MM.1S (cell line): Measurements from ENCODE around the gene KCNIP3.

Experiments
- DNase-seq: peaks from one replicate; pipeline ENCODE4 v3.0.0-alpha.2; 2015
- H2AFZ ChIP-seq: fragments of 300-600 bp; sonication (generic); 2 replicates; pipeline ENCODE4 v1.6.0; 2016; ENCODE audit warnings: antibody characterized with exemption, low read length
- H3F3A ChIP-seq: fragments of 300-600 bp; sonication (generic); 2 replicates; pipeline ENCODE4 v1.6.1; 2016; ENCODE audit warnings: mild to moderate bottlenecking, antibody characterized with exemption, low read length, moderate library complexity, mixed read lengths; ENCODE audit not compliant: insufficient read depth
- H3K27ac ChIP-seq: fragments of 300-600 bp; sonication (generic); 2 replicates; pipeline ENCODE4 v1.5.1; 2016; ENCODE audit warnings: mild to moderate bottlenecking, low read length
- H3K27me3 ChIP-seq: fragments of 300-600 bp; sonication (generic); replicated peaks from 2 replicates; pipeline ENCODE4 v1.6.0; 2016; ENCODE audit warnings: low read length; ENCODE audit not compliant: insufficient read depth
- H3K36me3 ChIP-seq: fragments of 300-600 bp; sonication (generic); replicated peaks from 2 replicates; pipeline ENCODE4 v1.6.1; 2016; ENCODE audit warnings: mild to moderate bottlenecking, low read length, mixed read lengths; ENCODE audit not compliant: insufficient read depth
- H3K4me1 ChIP-seq: fragments of 300-600 bp; sonication (generic); 2 replicates; pipeline ENCODE4 v1.6.1; 2016; ENCODE audit warnings: low read length, mixed read lengths
- H3K4me2 ChIP-seq: fragments of 300-600 bp; sonication (generic); 2 replicates; pipeline ENCODE4 v1.6.0; 2016; ENCODE audit warnings: low read depth, low read length
- H3K4me3 ChIP-seq: fragments of 300-600 bp; sonication (generic); 2 replicates; pipeline ENCODE4 v1.5.1; 2016; ENCODE audit warnings: low read length, mixed read lengths
- H3K79me2 ChIP-seq: fragments of 300-600 bp; sonication (generic); 2 replicates; pipeline ENCODE4 v1.6.1; 2016; ENCODE audit warnings: mixed run types, low read length, mixed read lengths
- H3K9ac ChIP-seq: fragments of 300-600 bp; sonication (generic); 2 replicates; pipeline ENCODE4 v1.6.1; 2016; ENCODE audit warnings: low read length, mixed read lengths
- H3K9me2 ChIP-seq: fragments of 300-600 bp; sonication (generic); replicated peaks from 2 replicates; pipeline ENCODE4 v1.6.1; 2016; ENCODE audit warnings: mild to moderate bottlenecking, low read length, mixed read lengths; ENCODE audit not compliant: insufficient read depth
- H3K9me3 ChIP-seq: fragments of 300-600 bp; sonication (generic); replicated peaks from 2 replicates; pipeline ENCODE4 v1.6.1; 2016; ENCODE audit warnings: mild to moderate bottlenecking, low read length, mixed read lengths; ENCODE audit not compliant: insufficient read depth
- H4K20me1 ChIP-seq: fragments of 300-600 bp; sonication (generic); 2 replicates; pipeline ENCODE4 v1.6.1; 2016; ENCODE audit warnings: mild to moderate bottlenecking, low read length, moderate library complexity, mixed read lengths; ENCODE audit not compliant: insufficient read depth
- EZH2 ChIP-seq: fragments of 300-600 bp; sonication (generic); optimal IDR thresholded peaks from 2 replicates; pipeline ENCODE3; 2017; ENCODE audit warnings: low read depth, mild to moderate bottlenecking, antibody characterized with exemption, low read length, mixed read lengths
- EZH2phosphoT487 ChIP-seq: fragments of 300-600 bp; sonication (generic); IDR thresholded peaks from 2 replicates; pipeline ENCODE4 v1.6.1; 2018; ENCODE audit warnings: antibody characterized with exemption, low read length
- TF ChIP-seq, protein P1 (sequence below): fragments of 300-600 bp; sonication (generic); IDR thresholded peaks from 2 replicates; pipeline ENCODE4 v1.5.1; 2016; ENCODE audit warnings: antibody characterized with exemption, low read length, mixed read lengths

Gene KCNIP3

GRCh38 chr2:95347681-95348608, 50.8 kb downstream of the KCNIP3 start:
- Histone ChIP-seq H3K9me2 (no peaks in the 10 kb centered on the region), H3K36me3 (no peaks in the 10 kb centered on the region), H4K20me1 (no peaks in the 10 kb centered on the region), H3K27me3 (no peaks in the 10 kb centered on the region; the same call in 1 of the 2 replicates), H3K27ac (no peak overlapping the region), H3K4me2 (no peak overlapping the region), H3K9me3 (no peaks in the 10 kb centered on the region), H3K4me1 (no peaks in the 10 kb centered on the region), H3K4me3 (no peak overlapping the region), H2AFZ (no peak overlapping the region), H3K9ac (no peak overlapping the region), H3K79me2 (no peaks in the 10 kb centered on the region), H3F3A (no peaks in the 10 kb centered on the region)
- no peak for DNase-seq
- TF ChIP-seq EZH2phosphoT487 (no peak), EZH2 (no peak)
- TF ChIP-seq, protein P1, sequence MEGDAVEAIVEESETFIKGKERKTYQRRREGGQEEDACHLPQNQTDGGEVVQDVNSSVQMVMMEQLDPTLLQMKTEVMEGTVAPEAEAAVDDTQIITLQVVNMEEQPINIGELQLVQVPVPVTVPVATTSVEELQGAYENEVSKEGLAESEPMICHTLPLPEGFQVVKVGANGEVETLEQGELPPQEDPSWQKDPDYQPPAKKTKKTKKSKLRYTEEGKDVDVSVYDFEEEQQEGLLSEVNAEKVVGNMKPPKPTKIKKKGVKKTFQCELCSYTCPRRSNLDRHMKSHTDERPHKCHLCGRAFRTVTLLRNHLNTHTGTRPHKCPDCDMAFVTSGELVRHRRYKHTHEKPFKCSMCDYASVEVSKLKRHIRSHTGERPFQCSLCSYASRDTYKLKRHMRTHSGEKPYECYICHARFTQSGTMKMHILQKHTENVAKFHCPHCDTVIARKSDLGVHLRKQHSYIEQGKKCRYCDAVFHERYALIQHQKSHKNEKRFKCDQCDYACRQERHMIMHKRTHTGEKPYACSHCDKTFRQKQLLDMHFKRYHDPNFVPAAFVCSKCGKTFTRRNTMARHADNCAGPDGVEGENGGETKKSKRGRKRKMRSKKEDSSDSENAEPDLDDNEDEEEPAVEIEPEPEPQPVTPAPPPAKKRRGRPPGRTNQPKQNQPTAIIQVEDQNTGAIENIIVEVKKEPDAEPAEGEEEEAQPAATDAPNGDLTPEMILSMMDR = no peak

DNA sequence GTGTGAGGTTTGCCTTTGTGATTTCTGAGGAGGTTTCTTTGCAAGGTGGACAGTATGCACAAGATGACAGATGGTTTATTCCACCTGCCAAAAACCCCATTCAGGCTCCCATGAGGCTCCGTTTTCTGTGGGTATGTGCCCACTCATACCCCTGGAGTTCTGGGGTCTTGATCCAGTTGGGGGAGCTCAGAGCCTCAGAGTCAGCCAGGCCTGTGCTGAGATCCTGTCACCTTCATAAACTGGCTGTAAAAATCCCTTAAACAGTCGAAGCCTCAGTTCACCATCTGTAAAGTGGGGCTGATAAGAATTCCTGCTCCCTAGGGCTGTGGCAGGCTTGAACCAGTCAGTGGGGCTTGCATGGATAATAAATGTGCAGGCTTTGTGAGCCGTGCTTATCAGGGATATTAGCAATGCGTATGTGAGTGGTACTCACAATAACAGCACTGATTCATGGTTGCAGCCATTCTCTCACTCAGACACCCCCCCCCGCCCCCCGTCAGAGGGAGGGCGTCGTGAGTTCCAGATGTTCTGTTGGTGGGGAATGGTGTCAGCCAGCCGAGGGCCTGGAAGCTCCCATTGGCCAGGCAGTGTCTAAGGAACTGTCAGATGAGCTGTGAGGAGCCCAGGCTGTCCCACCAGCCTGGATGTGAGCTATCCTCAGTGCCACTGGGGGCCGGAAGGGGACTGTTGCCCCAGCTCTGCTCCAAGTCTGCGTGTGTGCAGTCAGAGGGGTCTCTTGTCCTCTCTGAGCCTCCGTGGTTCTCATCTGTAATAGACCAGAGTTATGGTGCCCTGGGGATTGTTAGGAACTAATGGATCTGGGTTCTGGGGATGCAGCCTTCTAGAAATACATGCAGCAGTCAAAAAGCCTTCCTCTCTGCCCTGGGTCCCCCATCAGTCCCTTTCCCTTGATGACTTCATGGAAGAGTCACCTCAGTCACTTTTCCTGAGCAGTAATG, 51.7 kb downstream of the KCNIP3 start:
- Histone ChIP-seq H3K9ac (no peak overlapping the region), H3K36me3 (no peaks in the 10 kb centered on the region), H3K4me3 (no peak overlapping the region), H3F3A (no peaks in the 10 kb centered on the region), H3K4me2 (no peak overlapping the region), H3K27me3 (no peaks in the 10 kb centered on the region; the same call in 1 of the 2 replicates), H4K20me1 (no peaks in the 10 kb centered on the region), H3K9me3 (no peaks in the 10 kb centered on the region), H3K4me1 (no peaks in the 10 kb centered on the region), H3K9me2 (no peaks in the 10 kb centered on the region), H2AFZ (no peak overlapping the region), H3K79me2 (no peaks in the 10 kb centered on the region), H3K27ac (no peak overlapping the region)
- no peak for DNase-seq
- no peak for TF ChIP-seq EZH2
- TF ChIP-seq, protein P1 = no peak
- no peak for TF ChIP-seq EZH2phosphoT487

DNA sequence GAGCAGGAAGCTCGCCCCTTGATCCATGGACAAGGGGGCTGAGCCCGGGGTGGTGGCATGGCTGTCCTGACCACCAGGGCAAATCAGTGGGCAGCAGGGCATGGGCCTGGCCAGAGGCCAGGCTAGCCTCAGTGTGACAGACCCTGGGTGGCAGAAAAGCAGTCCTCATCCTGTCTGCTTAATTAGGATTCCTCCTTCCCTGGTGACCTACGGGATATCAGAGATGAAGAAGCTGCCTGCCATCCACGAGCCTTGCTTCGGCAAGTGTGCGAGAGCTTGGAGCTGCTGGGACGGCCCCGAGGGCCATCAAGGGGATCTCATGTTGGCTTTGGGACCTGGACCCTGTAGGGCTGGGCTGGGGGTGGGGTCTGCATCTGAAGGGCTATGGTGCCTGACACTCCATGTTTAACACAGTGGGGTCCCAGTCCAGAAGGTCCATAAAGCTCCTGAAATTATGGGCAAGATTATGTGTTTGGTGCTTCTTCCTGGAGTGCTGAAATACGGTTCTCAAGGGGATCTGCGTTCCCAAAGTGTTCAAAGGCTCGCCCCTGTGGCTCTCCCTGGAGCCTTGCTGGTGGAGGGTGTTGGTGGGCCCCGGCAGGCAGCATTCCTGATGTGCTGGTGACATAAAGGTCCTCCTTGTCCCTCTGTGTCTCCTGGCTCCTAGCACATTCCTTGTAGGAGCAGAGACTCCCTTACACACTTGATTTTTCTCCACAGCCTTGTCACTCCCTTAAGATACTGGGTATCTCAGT, 52.6 kb downstream of the KCNIP3 start:
- Histone ChIP-seq H3K4me2 (no peak overlapping the region), H3K9ac (no peak overlapping the region), H4K20me1 (no peaks in the 10 kb centered on the region), H3K9me2 (no peaks in the 10 kb centered on the region), H3F3A (no peaks in the 10 kb centered on the region), H3K36me3 (no peaks in the 10 kb centered on the region), H3K27ac (no peak overlapping the region), H3K4me1 (no peaks in the 10 kb centered on the region), H3K79me2 (no peaks in the 10 kb centered on the region), H3K4me3 (no peak overlapping the region), H3K27me3 (no peaks in the 10 kb centered on the region; the same call in 1 of the 2 replicates), H3K9me3 (no peaks in the 10 kb centered on the region), H2AFZ (no peak overlapping the region)
- DNase-seq = no peak
- TF ChIP-seq EZH2phosphoT487 = no peak
- TF ChIP-seq EZH2 = no peak
- TF ChIP-seq, protein P1 = no peak
